HL-60/S4 (cell line): Measurements from ENCODE around the gene FPR2.

Experiments used
- in situ Hi-C: fragments of 300-500 bp; cut with MboI; formaldehyde crosslinking; loops from 2 replicates; pipeline ENCODE4 v1.14.3; 2022; ENCODE audit warnings: low sequenced_read_pairs

The FPR2 gene

GRCh38 chr19:51780270-51780669, 19.3 kb downstream of the FPR2 start:
- in situ Hi-C loops: no loop called here

DNA sequence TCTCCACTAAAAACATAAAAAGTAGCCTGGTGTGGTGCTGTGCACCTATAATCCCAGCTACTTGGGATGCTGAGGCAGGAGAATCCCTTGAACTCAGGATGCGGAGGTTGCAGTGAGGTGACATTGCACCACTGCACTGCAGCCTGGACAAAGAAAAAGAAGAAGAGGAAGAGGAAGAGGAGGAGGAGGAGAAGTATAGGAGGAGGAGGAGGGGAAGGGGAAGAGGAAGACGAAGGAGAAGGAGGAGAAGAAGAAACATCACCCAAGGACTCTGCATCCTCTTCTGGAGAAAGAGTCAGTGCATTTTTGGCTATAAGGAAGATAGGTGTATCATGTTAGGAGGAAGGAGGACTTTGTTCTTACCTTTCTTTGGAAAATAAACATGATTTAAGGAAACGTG, 21.0 kb downstream of the FPR2 start:
- in situ Hi-C loops: no loop called here

- in situ Hi-C loops: no loop called here
Measured at GRCh38 chr19:51783372-51783771, 22.4 kb downstream of the FPR2 start.

- in situ Hi-C loops: no loop called here
Measured at GRCh38 chr19:51784109-51784785, 23.3 kb downstream of the FPR2 start.

DNA sequence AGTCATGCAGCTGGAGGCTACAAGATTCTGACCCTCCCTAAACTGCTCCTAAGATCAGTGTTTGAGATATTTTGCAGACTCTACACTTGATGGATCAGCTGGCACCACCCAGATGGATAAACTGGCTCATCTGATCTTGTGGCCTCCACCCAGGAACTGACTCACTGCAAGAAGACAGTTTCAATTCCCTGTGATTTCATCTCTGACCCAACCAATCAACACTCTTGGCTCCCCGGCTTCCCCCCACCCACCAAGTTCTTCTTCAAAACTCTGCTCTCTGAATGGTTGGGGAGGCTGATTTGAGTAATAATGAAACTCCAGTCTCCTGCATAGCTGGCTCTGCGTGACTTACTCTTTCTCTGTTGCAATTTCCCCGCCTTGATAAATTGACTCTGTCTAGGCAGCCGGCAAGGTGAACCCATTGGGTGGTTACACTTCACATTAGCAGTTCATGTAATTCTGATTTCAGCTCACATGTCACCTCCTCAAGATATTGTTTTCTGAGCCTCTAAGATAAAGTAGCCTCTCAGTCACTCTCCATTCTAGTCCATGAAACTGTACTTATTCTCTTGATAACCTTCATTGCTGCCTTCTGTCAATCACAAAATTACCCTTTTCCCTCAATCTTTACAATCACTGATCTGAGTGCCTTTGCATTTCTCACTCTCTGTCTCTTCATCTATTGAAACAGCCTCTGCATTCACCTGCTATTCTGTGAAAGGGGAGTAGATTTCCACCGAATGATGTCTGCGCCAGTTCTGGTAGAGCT, 24.1 kb downstream of the FPR2 start:
- in situ Hi-C loops: no loop called here

DNA sequence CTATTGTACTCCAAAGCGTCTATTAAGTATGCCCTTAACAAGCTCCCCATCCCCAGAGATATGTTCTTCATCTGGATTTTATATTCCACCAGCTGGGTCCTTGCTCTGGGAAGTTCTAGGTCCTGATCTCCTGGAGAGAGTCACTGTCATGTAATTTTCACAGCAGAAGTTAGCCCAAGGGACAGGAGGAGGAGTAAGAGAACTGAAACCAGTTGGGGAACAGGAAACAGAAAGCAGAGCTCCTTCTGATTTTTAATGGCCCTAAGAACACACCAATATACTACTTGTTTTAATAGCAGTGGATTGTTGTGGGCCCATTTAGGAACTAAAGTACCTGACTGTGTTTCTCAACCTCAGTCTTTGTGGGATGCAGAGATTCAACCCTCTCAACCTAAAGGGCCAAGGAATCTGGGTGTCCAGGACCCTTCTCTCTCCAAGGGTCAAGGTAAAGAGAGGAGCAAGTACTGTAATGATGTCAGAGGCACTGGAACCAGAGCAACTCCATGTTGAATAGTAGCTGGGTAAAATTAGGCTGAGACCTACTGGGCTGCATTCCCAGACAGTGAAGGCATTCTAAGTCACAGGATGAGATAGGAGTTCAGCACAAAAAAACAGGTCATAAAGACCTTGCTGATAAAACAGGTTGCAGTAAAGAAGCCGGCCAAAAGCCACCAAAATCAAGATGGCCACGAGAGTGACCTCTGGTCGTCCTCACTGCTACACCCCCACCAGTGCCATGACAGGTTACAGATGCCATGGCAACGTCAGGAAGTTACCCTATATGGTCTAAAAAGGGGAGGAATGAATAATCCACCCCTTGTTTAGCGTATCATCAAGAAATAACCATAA, 25.9 kb downstream of the FPR2 start:
- in situ Hi-C loops: no loop called here

- in situ Hi-C loops: no loop called here
Measured at GRCh38 chr19:51788029-51788428, 27.0 kb downstream of the FPR2 start.

GRCh38 chr19:51789061-51789795, 28.2 kb downstream of the FPR2 start:
- in situ Hi-C loops: no loop called here

- in situ Hi-C loops: no loop called here
Measured at GRCh38 chr19:51792932-51793331, 32.0 kb downstream of the FPR2 start.

DNA sequence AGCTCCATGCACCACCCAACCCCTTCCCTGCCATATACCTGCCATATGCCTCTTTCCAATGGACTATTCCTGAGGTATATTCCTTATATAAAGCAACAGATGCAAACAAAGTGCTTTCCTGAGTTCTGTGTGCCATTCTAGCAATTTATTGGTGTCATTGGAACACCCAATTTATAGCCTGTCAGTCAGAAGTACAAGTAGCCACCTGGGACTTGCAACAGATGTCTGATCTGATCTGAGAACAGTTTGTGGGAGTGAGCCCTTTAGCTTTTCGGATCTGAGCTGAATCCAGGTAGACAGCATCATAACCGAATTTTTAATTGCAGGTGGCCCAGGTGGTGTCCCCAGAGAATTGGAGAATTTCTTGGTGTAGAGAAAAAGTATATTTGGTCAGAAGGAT, 33.0 kb downstream of the FPR2 start:
- in situ Hi-C loops: no loop called here

GRCh38 chr19:51794885-51795490, 34.0 kb downstream of the FPR2 start, which contains the start of gene FPR3:
Gene FPR3, plus strand, starts transcription at chr19:51795157. Its CDS starts 28,592 bp downstream, at chr19:51823749.
- in situ Hi-C loops: no loop called here

GRCh38 chr19:51796195-51796679, 35.3 kb downstream of the FPR2 start:
- in situ Hi-C loops: no loop called here

DNA sequence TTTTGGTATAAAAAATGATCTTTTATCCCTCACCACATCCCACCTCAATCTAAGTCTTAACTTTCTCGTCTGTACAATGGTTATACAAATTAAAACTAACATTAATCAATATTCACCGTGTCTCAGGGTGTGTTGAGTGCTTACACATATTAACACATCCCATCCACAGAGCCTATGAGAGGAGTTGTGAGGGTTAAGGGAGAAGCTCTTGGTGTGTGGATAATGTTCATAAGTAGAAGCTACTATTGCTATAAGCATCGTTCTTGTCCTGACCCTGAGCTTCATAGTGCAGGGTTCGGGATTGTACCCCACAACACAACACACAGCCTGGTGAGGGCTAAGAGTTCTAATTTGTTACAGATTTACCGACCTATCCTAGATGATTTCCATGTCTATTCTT, 36.5 kb downstream of the FPR2 start:
- in situ Hi-C loops: no loop called here

DNA sequence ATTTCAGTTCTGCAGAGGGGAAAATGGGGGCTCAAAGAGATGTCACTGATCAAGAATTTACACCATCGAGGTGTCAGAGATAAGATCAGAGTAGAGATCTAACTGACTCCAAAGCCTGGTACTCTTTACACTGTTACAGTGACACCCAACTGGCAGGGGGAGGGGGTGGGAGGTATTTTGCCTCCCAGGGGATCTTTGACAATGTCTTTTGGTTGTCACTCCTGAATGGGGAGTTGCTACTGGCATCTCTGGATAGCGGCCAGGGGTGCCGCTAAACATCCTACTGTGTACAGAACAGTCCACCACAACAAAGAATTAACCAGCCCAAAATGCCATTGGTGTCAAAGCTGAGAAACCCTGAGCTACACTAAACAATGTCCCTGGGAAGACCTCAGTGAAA, 37.1 kb downstream of the FPR2 start:
- in situ Hi-C loops: no loop called here

DNA sequence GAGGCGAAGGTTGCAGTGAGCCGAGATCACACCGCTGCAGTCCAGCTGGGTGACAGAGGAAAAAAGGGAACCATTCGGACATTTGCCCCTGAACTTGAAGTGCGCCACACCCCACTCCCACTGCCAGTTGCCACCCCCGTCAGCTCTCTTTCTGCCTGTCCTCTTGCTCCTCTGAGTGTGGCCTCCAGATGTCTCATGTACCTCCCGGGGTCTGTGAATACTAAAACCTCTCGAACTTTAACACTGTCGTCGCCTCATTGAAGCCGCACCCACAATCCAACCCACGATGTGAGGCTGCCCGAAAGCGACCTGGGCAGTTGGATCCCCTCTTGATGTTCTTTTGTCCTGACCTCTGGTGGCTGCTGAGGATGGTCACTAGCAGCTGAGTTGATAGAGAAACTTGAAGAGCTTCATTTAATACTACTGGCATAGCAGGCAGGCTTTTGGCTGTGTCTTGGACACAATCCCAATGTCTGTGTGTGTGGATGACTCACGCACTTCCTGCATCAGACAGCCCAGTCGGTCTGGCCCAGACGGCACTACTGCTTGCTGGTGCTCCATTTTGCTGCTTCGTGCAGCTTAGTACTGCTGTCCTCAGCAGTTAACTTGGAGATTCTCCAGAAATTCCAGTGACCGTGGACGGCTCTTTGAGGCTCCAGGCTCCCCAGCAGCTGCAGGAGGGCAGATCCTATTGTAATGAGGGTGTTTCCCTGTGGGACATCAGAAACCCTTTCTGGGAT, 38.2 kb downstream of the FPR2 start:
- in situ Hi-C loops: no loop called here

GRCh38 chr19:51799774-51800472, 38.9 kb downstream of the FPR2 start:
- in situ Hi-C loops: no loop called here

- in situ Hi-C loops: no loop called here
Measured at GRCh38 chr19:51800473-51801244, 39.7 kb downstream of the FPR2 start.

- in situ Hi-C loops: no loop called here
Measured at GRCh38 chr19:51802775-51803174, 41.8 kb downstream of the FPR2 start.
